ENCODE results near the gene MAP1B.

MAP1B gene

GRCh38 chr5:72231991-72232703, 124.9 kb downstream of the MAP1B start:
- no peak for DNase-seq

GRCh38 chr5:72232838-72233237, 125.6 kb downstream of the MAP1B start:
- DNase-seq: no peak

- DNase-seq: no peak
Observed at GRCh38 chr5:72233835-72234234, 126.6 kb downstream of the MAP1B start.

GRCh38 chr5:72234265-72234700, 127.0 kb downstream of the MAP1B start:
- DNase-seq: no peak

GRCh38 chr5:72234868-72235267, 127.6 kb downstream of the MAP1B start:
- DNase-seq: no peak

- no peak for DNase-seq
Observed at GRCh38 chr5:72235725-72236124, 128.4 kb downstream of the MAP1B start.

- DNase-seq: no peak
Observed at GRCh38 chr5:72237415-72237814, 130.1 kb downstream of the MAP1B start.

GRCh38 chr5:72237879-72238278, 130.6 kb downstream of the MAP1B start:
- DNase-seq: no peak

GRCh38 chr5:72238712-72239445, 131.6 kb downstream of the MAP1B start:
- no peak for DNase-seq

GRCh38 chr5:72241346-72242003, 134.2 kb downstream of the MAP1B start:
- peak in 2 of 3 experiments; percentile 17 to 49 for DNase-seq

- peak in 2 of 3 experiments; percentile 48 to 78 for DNase-seq
Observed at GRCh38 chr5:72242796-72243475, 135.7 kb downstream of the MAP1B start.

- DNase-seq: no peak
Observed at GRCh38 chr5:72243706-72244105, 136.4 kb downstream of the MAP1B start.

- DNase-seq: peak; percentile 7 to 66 (median 11)
Observed at GRCh38 chr5:72244862-72245371, 137.6 kb downstream of the MAP1B start.

- DNase-seq: no peak
Observed at GRCh38 chr5:72245546-72245945, 138.3 kb downstream of the MAP1B start.

GRCh38 chr5:72245951-72246532, 138.8 kb downstream of the MAP1B start:
- peak in 2 of 3 experiments; percentile 2 to 46 for DNase-seq

GRCh38 chr5:72246954-72247442, 139.7 kb downstream of the MAP1B start:
- DNase-seq: no peak

GRCh38 chr5:72248410-72248981, 141.2 kb downstream of the MAP1B start:
- DNase-seq: no peak

- DNase-seq: no peak
Observed at GRCh38 chr5:72251386-72251785, 144.1 kb downstream of the MAP1B start.

- DNase-seq: no peak
Observed at GRCh38 chr5:72252008-72252407, 144.7 kb downstream of the MAP1B start.

GRCh38 chr5:72252574-72253155, 145.4 kb downstream of the MAP1B start:
- no peak for DNase-seq

- DNase-seq: peak in 1 of 3 experiments; percentile 36
Observed at GRCh38 chr5:72255237-72255636, 148.0 kb downstream of the MAP1B start.

GRCh38 chr5:72255670-72256069, 148.4 kb downstream of the MAP1B start:
- no peak for DNase-seq
